HG03442 (cell line): ENCODE measurements around the gene SIVA1.
"Not testable (repeated sequence)": the region's sequence is repeated elsewhere in the genome, so short reads cannot be mapped to it uniquely, and the experiment has no call there.

ENCODE experiments used
- ATAC-seq: cut with Tn5 transposase; IDR thresholded peaks from one replicate; pipeline ENCODE4 v1.9.1; 2021; ENCODE audit warnings: mild to moderate bottlenecking, moderate library complexity; ENCODE audit not compliant: unreplicated experiment

Gene SIVA1

DNA sequence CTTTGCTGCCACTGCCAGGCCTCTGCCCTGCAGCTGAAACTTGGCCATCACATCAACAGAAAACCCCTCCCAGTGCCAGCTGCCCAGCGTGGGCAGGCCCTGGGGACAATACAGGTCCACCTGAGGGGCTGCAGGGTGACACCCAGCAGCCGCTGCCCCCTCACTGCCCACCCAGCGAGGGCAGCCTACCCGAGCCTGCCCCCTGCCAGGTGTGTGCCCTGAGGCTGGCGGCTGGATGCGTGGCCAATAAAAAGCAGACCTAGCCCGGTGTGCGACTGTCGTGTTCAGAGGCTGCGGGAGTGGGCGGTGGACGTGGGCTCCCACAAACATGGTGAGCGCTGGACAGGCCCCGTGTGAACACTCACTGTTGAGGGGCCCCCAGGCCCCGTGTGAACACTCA, 33.6 kb upstream of the SIVA1 start:
- no peak for ATAC-seq

DNA sequence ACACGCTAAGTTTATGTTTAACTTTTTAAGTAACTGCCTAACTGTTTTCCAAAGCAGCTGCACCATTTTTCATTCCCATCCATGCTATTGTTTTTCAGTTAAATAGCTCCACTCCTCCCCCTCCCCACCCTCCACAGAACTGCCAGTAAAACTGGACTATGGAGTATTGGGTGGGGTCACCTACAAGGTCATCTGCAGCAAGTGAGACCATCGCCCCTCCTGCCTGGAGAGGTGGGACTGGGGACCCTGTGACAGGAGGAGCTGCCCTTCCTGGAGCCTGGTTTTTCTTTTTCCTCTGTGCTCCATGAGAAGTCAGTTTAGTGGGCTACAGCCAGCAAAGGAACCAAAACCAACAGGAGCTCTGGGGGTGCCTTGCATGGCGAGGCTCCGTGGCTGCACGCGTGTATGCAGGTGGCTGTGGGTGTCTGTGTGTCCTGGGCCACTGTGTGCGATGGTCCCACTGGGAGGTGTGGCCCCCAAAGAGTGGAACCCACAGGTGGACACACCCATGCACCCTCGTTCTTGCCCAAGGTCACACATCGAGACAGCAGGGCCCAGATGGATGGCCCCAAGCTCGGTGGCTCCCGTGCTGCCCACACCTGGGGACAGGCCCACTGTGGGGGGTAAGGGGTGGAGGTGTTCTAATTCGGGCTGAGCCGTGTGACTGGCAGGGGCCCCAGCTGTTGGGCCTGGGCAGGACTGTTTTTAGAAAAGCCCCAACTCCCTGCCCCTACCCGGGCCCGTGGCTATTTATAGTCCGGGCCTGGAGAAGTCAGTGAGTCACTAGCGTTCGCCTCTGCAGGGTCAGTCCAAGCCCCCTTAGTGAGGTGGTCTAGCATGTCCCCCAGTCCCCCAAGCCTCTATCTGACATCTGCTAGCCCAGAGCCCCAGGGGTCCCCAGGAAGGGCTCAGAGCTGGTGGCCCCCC, 31.2 kb upstream of the SIVA1 start:
- ATAC-seq, result no peak

DNA sequence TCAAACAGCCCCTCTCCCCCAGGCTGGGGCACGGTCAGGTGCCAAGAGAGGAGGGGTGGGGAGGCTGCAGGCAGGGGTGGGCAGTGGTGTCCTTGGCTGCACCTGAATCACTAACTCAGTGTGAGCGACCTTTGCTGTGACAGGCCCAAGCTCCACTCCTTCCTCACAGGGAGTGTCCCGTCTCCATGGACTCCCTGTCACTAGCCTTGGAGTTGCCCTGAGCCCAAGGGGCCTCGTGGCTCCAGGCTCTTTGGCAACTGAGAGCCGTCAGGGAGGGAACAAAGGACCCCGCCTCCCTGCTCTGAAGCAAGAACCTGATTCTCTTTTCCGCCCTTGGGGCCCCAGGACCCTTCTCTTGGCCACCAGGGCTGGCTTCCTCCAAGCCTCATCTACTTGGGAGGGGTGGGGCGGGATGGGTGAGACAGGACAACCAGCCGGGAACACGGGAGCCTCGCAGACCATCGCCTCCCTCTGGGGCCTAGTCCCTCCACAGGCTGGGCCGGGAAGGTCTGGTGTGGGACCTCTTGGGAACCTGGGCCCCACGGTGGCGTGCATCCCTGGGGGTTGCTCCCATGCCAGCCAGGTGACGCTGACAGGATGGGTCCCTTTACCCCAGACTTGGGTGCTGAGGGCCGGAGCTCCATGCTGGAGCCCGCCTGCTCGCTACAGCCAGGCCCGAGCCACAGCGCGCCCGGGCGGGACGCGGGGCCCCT, 29.9 kb upstream of the SIVA1 start:
- no peak for ATAC-seq

DNA sequence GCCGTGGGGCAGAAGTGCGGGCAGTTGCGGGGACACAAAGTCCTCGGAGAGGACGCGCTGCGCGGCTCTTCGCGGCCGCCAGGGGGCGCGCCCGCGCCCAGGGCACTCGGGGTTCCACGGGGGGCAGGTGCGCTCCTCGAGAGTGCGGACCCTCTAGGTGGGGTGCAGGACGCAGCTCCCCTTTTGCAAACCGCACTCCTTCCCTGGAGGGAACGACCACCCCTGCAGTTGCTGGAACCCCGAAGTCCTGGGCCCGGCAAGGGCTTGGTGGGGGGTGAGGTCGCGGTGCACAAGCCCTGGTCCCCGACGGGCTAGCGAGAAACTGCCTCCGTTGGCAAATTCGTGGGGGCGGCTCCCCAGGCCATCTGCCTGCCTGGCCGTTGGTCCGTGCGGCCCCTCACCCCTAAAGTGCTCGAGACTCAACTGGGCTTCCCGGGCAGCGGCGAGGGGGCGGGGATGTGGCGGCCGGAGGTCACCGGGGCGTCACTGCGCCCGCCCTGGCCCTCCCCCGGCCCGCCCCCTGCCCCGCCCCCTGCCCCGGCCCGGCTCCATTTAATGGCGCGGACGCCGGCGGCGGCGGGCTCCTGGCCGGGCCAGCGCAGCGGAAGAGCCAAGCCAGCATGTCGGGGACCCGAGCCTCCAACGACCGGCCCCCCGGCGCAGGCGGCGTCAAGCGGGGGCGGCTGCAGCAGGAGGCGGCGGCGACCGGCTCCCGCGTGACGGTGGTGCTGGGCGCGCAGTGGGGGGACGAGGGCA, 29.1 kb upstream of the SIVA1 start, which contains the start of gene ADSS1:
Gene ADSS1, plus strand, starts transcription at position 579 of the 756 bp plus-strand sequence. Its CDS starts 42 bp downstream, at position 621.
- ATAC-seq, result no peak

DNA sequence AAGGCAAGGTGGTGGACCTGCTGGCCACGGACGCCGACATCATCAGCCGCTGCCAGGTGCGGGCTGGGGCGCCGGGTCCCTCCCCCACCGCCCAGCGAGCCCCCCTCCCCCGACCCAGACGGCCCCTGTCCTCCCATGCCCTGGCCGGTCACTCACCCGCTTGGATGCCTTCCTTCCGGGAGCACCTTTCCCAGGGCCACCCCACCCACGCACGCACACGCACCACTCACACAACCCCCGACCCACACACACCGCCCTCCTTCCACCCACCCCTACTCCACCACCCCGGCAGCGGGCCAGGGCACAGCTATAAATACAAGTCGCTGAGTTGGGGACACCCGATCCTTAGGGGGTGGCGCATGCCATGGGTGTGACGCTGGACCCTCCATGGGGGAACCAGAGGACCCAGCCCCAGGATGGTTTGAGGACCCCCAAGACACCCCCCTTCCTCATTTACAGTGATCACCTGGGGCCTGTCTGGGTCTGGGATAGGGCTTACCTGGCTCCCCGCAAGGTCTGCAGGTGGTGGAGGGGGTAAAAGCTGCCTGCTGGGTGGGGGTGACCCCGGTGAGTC, 28.5 kb upstream of the SIVA1 start:
- no peak for ATAC-seq

DNA sequence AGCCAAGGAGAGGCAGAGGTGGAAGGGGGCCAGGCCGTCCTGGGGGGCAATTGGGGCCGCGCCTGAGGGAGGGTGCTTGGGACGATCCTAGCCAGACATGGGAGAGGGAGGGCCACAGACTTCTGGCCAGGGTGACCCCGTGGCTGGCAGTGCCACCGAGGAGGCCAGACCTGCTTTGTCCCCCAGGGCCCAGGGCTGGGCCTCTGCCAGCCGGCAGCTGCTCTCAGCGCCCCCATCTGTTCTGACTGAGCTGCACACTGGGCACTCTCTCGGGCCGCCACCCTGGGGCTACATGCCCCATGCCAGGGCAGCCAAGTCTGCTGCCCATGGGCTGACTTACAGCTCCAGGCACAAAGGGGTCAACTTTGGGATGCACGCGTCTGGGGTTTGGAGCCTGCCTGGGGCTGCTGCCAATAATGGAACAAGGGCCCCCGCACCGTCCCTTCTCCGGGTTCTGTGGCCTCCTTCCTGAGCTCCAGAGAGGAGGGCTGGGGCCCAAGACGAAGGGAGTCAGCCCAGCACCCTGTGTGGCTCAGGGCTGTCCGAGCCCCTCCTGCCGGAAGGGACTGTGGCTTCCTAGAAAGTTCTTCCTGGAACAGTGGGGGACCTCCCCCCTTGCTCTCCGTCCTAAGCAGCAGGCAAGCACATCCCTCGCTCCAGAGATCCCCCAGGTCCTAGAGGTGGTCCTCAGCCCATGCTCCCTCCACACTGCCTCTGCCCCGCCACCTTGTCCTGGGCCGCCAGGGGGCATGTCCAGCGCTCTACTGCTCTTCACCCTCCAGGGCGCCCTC, 27.8 kb upstream of the SIVA1 start:
- ATAC-seq, result no peak

DNA sequence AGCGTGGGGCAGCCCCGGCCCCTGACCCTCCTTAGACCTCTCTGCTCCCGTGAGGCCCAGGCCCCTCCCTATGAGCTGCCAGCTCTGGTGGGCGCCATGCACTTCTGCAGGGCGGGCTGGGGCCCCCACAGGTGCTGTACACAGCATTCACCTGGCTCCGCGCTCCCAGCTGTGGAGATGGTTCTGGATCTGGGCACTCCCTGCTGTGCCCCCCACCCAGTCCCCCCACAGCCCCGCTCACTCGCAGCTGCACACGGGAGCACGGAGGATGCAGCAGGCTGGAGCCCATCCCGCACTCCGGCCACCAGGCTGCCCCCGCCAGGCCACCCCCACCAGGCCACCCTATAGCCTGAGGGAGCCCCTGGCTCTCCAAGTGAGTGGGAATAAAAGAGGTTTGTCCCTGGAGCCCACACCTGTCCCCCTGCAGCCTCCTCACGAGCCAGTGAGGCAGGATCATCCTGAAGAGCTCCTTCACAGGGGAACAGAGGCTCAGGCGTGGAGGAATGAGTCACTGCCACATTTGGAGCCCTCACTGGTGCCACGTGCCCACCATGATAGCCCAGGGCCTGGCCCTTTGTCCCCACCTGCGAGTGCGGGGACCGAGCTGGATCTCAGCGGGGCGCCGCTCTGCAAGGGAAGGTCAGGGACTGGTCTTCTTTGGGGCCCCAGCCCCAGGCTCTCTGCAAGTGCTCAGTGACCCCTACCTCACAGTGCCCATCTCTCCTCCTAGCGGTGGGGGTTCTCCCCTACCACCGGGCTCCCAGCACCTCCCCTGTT, 27.0 kb upstream of the SIVA1 start:
- ATAC-seq, result no peak

DNA sequence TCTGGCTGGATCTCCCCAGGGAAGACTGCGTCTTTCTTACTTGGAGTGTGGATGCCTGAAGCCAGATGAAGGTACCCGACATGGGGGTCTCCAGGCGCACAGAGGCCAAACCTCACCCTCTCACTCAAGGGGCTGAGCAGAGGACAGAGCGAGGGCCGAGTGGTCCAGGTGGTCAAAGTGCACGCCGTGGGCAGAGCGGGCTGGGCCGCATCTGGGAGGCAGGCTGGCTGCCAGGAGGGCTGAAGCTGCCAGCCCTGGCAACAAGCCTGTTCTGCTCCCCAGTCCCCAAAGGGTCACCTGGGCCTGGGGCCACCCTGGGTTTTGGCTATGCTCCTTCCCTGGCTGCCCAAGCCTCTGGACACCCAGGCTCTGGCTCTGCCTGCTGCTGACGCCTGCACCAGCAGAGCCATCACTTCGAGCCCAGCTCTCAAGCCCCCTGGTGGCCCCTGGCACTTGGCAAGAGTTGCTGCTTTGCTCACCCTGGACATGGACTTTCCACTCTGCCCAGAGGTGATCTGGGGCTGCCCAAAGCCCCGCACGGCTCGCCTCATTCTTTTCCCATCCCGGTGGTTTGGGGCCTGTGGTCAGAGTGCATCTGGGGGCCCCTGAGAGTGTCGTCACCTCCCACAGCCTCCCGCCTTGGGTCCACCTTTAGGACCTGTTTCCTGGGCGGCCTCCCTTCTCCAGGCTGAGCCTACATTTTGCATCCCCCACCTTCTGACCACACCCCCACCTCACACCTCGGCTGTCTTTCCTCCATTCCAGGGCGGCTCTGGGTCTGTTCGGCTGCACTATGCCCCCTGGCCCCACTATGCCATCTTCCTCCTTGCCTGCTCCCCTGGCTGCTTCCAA, 26.1 kb upstream of the SIVA1 start:
- no peak for ATAC-seq

DNA sequence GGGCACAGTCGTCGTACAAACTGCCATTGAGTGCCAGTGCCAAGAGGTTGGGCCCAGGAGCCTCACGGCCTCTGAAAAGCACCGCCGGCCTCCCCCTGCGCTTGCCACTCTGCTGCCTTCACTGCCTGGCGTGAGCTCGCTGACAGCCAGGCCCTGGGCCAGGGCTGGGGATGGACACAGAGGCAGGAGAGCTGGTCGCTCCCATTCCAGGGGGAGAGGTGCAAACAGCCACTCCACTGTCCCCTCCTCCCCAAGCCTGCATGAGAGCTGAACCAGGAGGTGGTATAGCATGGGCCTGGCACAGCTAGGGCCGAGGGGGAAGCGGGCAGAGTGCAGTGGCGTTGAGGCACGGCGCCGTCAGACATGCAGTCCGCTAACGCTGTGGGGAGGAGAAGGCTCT, 24.3 kb upstream of the SIVA1 start:
- no peak for ATAC-seq

DNA sequence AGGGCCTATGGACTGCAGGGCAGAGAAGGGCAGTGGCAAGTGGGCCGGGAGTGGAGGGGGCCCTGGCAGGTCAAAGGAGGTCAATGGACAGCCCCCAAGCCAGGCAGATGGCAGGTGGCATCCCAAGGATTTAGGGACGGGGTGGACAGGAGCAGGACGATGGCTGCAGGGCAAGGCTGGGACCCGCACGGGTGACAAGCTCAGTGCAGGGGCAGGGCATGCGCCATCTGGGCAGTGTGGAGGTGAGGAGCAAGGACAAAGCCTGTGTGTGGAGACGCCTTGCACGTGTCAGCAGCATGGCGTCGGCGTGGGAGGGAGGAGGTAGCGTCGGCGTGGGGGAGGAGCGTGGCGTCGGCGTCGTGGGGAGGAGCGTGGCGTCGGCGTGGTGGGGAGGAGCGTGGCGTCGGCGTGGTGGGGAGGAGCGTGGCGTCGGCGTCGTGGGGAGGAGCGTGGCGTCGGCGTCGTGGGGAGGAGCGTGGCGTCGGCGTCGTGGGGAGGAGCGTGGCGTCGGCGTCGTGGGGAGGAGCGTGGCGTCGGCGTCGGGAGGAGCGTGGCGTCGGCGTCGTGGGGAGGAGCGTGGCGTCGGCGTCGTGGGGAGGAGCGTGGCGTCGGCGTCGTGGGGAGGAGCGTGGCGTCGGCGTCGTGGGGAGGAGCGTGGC, 23.6 kb upstream of the SIVA1 start:
- ATAC-seq, result not testable (repeated sequence)

DNA sequence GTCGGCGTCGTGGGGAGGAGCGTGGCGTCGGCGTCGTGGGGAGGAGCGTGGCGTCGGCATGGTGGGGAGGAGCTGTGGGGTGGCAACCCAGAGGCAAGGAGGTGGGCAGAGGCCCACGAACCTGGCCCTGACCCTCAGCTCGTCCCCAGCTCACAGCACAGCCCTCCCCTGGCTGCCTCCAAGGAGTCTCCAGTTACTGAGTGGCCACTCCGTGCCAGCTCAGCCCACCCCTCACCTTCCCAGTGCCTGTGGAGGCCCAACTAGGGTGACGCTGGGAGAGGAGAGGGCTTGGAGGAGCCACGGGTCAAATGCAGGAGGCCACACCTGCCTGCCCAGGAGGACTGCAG, 23.1 kb upstream of the SIVA1 start:
- ATAC-seq, result no peak

DNA sequence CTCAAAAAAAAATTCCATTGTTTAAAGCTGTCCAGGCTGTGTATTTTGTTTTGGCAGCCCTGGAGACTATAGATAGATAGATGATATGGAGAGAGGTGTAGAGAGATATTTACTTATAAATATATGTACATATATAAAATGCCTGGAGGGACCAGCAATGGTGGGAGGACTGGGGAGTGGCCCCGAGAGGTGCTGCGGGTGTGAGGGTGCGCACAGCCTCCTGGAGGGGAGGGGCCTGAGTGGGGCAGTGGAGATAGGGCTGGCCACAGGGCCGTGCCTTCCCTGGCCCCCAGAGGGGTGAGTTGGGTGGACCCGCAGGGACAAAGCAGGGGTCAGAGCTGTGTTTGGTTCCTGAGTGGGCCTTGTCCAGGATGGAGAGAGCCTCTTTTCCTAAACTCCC, 22.5 kb upstream of the SIVA1 start:
- no peak for ATAC-seq

DNA sequence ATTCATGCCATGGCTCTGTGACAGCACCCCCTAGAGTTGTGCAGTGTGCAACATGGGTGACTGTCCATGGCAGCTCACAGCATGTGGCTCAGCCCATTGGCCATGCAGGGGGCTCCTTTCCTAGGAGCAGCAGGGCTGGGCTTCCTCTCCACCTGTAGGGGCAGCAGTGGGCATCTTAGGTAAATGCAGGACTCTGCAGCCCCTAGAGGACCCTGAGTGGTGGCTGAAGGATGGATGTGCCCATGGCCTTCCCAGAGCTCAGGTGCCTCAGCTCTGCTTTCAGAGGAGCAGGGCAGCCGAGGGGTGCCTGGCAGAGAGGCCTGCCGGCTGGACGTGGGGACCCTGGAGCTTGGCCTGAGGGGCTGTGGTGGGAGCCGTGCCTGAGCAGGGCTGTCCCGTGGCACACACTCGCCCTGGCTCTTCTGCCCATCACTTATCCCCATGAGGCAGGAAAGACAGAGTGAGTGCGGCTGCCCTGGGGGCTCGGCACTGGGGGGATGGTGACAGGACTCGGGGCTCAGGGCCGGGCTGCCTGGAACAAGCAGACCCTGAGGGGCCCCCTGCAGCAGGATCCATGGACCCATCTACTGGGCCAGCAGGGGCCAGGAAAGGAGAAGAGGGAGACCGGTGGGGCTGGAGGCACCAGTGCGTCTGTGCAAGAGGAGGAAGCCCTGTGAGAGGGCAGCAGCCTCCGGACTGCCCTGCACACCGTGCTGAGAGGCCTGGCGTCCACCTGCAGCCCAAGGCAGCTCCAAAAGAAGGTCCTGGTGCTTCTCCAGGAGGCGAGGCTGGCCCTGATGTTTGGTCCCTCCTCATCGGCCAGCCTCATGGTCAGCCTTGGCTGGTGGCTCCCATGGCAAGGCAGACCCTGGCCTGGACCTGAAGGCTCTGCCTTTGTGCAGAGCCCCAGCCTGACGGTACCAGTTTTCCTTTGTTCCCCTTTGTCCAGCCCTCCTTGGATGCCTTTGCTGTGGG, 21.3 kb upstream of the SIVA1 start:
- ATAC-seq, result no peak

DNA sequence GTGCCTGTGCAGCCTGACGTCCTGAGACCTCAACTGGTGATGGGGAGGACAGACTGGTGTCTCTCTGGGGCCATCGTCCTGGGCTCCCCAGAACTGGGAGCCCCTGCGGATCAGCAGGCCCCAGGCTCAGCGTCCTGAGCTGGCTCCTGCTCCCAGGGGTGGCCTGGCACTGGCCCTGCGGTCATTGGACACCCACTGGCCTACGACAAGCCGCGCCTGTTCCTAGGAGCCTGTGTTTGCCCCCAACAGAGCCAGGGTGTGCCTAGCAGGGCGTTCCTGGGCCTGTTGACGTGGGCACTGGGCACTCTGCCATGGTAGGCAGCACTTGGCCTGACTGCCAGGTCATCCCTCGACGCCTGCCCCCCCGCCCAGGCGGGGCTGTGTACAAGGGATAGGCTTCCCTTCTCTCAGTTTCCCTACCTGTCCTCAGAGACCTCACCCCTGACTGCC, 20.6 kb upstream of the SIVA1 start:
- no peak for ATAC-seq

DNA sequence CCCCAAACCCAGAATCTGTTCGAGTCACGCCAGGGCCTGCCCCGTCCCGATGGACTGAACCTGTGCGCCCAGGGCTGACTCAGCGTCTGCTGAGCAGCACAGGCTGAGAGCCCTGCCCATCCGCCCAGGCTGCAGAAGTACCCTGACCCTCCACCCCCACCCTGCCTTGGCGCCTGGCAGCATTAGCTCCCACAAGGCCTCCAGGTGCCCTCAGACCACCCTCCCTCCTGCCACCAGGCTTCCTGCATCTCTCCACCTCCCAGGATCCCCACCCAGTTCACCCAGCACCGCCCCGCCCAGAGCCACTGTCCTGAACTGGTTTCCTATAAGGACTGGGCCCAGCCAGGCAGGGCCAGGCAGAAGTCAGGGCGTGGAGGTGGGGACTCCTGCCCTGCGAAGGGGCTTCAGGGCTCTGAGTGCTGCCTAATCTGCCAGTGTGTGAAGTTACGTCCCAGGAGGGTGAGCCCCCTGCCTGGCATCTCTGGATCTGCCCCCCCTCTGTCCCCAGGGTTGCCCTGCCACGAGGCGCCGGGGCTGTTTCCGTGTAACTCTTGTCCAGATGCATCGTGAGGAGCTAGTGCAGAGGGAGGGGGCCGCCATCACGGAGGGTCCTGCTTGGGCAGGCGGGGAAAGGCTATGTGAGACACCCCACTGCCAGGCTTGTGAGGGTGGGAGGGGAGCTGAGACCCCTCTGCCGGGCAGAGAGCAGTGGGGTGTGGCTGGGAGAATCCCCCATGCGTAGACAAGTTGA, 19.8 kb upstream of the SIVA1 start:
- ATAC-seq, result no peak

DNA sequence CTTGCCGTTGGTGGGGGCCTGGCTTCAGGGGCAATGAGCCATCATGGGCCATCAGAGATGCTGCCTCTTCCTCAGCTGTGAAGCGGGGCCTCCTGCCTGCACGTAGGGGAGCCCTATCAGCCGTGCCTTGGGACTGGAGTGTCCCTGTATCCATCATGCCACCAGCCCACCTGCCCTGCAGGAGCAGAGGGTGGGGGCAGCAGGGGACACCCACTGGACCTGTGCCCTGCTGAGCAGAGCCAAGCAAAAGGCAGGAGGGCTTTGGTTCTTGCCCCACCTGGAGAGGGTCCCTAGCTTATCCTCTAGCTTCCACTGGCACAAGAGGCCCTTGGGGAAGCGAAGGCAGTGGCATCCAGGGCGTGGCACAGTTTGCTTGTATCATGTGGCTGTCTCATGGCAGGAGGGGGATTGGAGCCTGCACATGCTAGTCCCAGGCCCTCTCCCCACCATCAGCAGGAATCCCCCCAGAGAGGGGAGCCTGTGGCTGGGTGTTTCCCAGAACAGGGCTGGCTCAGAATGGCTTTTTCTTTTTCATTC, 18.8 kb upstream of the SIVA1 start:
- no peak for ATAC-seq
